SK-N-SH (cell line): ENCODE data around the gene GHRHR. TPM values are rescaled to one million over a fixed set of nuclear protein-coding genes. Genes with fewer than 3 reads are reported as not detected.
A peak's percentile ranks its signal among the peaks of the same experiment; 100 is the strongest.

Experiments
- CTCF ChIA-PET: fragments of 300-600, 350-600 bp; formaldehyde crosslinking; extraction: SDS; loops from one replicate; lab custom pipeline; 2021; lab: Yijun Ruan, JAX
- POLR2A ChIA-PET: fragments of 350-600 bp; sonication (Branson Sonifier 250); formaldehyde crosslinking; extraction: SDS; loops from one replicate; lab custom pipeline; 2020; ENCODE audit warnings: antibody characterized with exemption, inconsistent platforms; lab: Yijun Ruan, JAX
- DNase-seq: peaks from one replicate; pipeline ENCODE4 v3.0.0; 2012
- H2AFZ ChIP-seq: fragments of 200-600 bp; sonication (generic); 2 replicates; pipeline ENCODE4 v1.8.1; 2016; ENCODE audit warnings: antibody characterized with exemption, mild to moderate bottlenecking, low read depth
- H3F3A ChIP-seq: fragments of 200-600 bp; sonication (generic); replicated peaks from 2 replicates; pipeline ENCODE3; 2016; ENCODE audit warnings: antibody characterized with exemption, mild to moderate bottlenecking; ENCODE audit not compliant: insufficient read depth
- H3K27ac ChIP-seq, 2 experiments: fragments of 200-500 bp in 1 of 2; fragments of 200-600 bp in 1 of 2; sonication (Bioruptor generic) in 1 of 2; sonication (generic), shearing (Covaris generic) in 1 of 2; 2 replicates each; pipeline versions ENCODE4 v1.5.1 to v1.6.1; 2014 to 2016; ENCODE audit warnings: low read depth in 2 of 2, inconsistent platforms in 1 of 2, low read length in 1 of 2, mild to moderate bottlenecking in 1 of 2, mixed read lengths in 1 of 2
- H3K27me3 ChIP-seq: fragments of 200-600 bp; sonication (generic), shearing (Covaris generic); 2 replicates; pipeline ENCODE4 v1.6.1; 2016; ENCODE audit warnings: mixed run types; ENCODE audit not compliant: insufficient read depth
- H3K36me3 ChIP-seq, 2 experiments: fragments of 200-500 bp in 1 of 2; fragments of 200-600 bp in 1 of 2; sonication (Bioruptor generic) in 1 of 2; sonication (generic) in 1 of 2; replicated peaks in 1 of 2; 2 replicates each; pipeline versions ENCODE3 to v1.5.1; 2014 to 2016; ENCODE audit warnings: low read length in 1 of 2, mild to moderate bottlenecking in 1 of 2; ENCODE audit not compliant: insufficient read depth in 2 of 2, control insufficient read depth in 1 of 2
- H3K4me1 ChIP-seq, 2 experiments: fragments of 200-500 bp in 1 of 2; fragments of 200-600 bp in 1 of 2; sonication (Bioruptor generic) in 1 of 2; sonication (generic), shearing (Covaris generic) in 1 of 2; 2 replicates each; pipeline versions ENCODE4 v1.5.1 to v1.6.1; 2014 to 2016; ENCODE audit warnings: low read depth in 1 of 2, low read length in 1 of 2, mixed run types in 1 of 2; ENCODE audit not compliant: insufficient read depth in 2 of 2, control insufficient read depth in 1 of 2
- H3K4me2 ChIP-seq: fragments of 200-600 bp; sonication (generic), shearing (Covaris generic); 2 replicates; pipeline ENCODE4 v1.6.1; 2017; ENCODE audit warnings: mixed run types
- H3K4me3 ChIP-seq, 2 experiments: fragments of 200-500 bp in 1 of 2; fragments of 200-600 bp in 1 of 2; sonication (Bioruptor generic) in 1 of 2; sonication (generic), shearing (Covaris generic) in 1 of 2; 2 replicates each; pipeline versions ENCODE4 v1.5.1 to v1.8.1; 2014 to 2016; ENCODE audit warnings: low read depth in 2 of 2, inconsistent platforms in 1 of 2, low read length in 1 of 2, mild to moderate bottlenecking in 1 of 2, mixed read lengths in 1 of 2, moderate library complexity in 1 of 2
- H3K79me2 ChIP-seq: fragments of 200-600 bp; sonication (generic); 2 replicates; pipeline ENCODE4 v1.8.1; 2017; ENCODE audit warnings: mild to moderate bottlenecking; ENCODE audit not compliant: insufficient read depth
- H3K9ac ChIP-seq: fragments of 200-600 bp; sonication (generic); 2 replicates; pipeline ENCODE4 v1.6.1; 2017; ENCODE audit warnings: mixed run types
- H3K9me2 ChIP-seq: fragments of 200-600 bp; sonication (generic); 2 replicates; pipeline ENCODE4 v1.6.1; 2017; ENCODE audit warnings: mixed run types
- H3K9me3 ChIP-seq: fragments of 200-600 bp; sonication (generic); 2 replicates; pipeline ENCODE4 v1.6.1; 2017; ENCODE audit warnings: mixed run types, mild to moderate bottlenecking, moderate library complexity
- H4K20me1 ChIP-seq: fragments of 200-600 bp; sonication (generic); 2 replicates; pipeline ENCODE4 v1.6.1; 2017; ENCODE audit warnings: mild to moderate bottlenecking, mixed run types; ENCODE audit not compliant: insufficient read depth
- EP300 ChIP-seq, 2 experiments: IDR thresholded peaks; 2 replicates each; pipeline versions ENCODE4 v1.4.0 to v1.6.1; 2012; ENCODE audit warnings: borderline replicate concordance in 1 of 2, low read depth in 1 of 2, low read length in 1 of 2
- FOSL2 ChIP-seq: IDR thresholded peaks from 2 replicates; pipeline ENCODE4 v1.4.0; 2012; ENCODE audit warnings: low read depth, mild to moderate bottlenecking, moderate library complexity, borderline replicate concordance
- GATA2 ChIP-seq: sonication (generic); formaldehyde crosslinking; IDR thresholded peaks from 2 replicates; pipeline ENCODE4 v1.5.0; 2020; ENCODE audit warnings: mild to moderate bottlenecking, missing genetic modification reagents
- IRF3 ChIP-seq: fragments of 150-350 bp; IDR thresholded peaks from 2 replicates; pipeline ENCODE4 v1.6.1; 2016; ENCODE audit warnings: mild to moderate bottlenecking, low read depth, low read length
- NRF1 ChIP-seq: IDR thresholded peaks from 2 replicates; pipeline ENCODE4 v1.6.1; 2012; ENCODE audit warnings: low read depth, mild to moderate bottlenecking, low read length
- POLR2AphosphoS5 ChIP-seq: IDR thresholded peaks from 2 replicates; pipeline ENCODE4 v1.6.1; 2012; ENCODE audit warnings: low read depth, low read length
- RAD21 ChIP-seq: IDR thresholded peaks from 2 replicates; pipeline ENCODE4 v1.6.1; 2012; ENCODE audit warnings: mild to moderate bottlenecking, low read length
- RXRA ChIP-seq: IDR thresholded peaks from 2 replicates; pipeline ENCODE4 v1.4.0; 2012; ENCODE audit warnings: low read depth, mild to moderate bottlenecking, borderline replicate concordance
- SIN3A ChIP-seq: IDR thresholded peaks from 2 replicates; pipeline ENCODE4 v1.6.1; 2012; ENCODE audit warnings: low read depth, mild to moderate bottlenecking, low read length, moderate library complexity, borderline replicate concordance
- TCF12 ChIP-seq: IDR thresholded peaks from 2 replicates; pipeline ENCODE4 v1.4.0; 2012
- TEAD4 ChIP-seq: IDR thresholded peaks from 2 replicates; pipeline ENCODE4 v1.4.0; 2012; ENCODE audit warnings: mild to moderate bottlenecking, borderline replicate concordance; ENCODE audit not compliant: insufficient read depth
- USF2 ChIP-seq: fragments of 150-350 bp; IDR thresholded peaks from 2 replicates; pipeline ENCODE4 v1.6.1; 2017; ENCODE audit warnings: antibody characterized with exemption, low read length, low read depth, borderline replicate concordance
- ZBTB33 ChIP-seq: IDR thresholded peaks from 2 replicates; pipeline ENCODE4 v1.4.0; 2012; ENCODE audit warnings: low read depth, borderline replicate concordance
- WGBS: methylation state at CpG from one replicate; pipeline ENCODE4 v1.1.6; 2017; ENCODE audit warnings: low lambda C conversion rate; 5-methylcytosine and 5-hydroxymethylcytosine counted together
- polyA plus RNA-seq, 3 experiments: library from polyadenylated mRNA; depleted of rRNA; stranded (reverse); fragments of >200 nt; gene quantifications; 2 replicates each; pipeline ENCODE4 v1.2.3, GENCODE V29; 2012

GHRHR gene
- polyA plus RNA-seq, 1 of the 3 experiments (the other 2 are of a cell fraction), result not detected

GRCh38 chr7:31027161-31027965 is 63.6 kb downstream of the GHRHR start:
- Histone ChIP-seq H3K9me3 (no peaks in the 10 kb centered on the region), H3K27ac (no peak overlapping the region), H3K4me2 (peak overlapping the region; percentile 35; the same call in 1 of the 2 replicates), H3K79me2 (no peaks in the 10 kb centered on the region), H3K4me1 (peaks cover 0 to 23% of the 10 kb centered on the region in 2 experiments; a peak in 2 of 4 replicates), H3K9ac (no peak overlapping the region), H3K9me2 (no peaks in the 10 kb centered on the region), H3K27me3 (peaks cover 17% of the 10 kb centered on the region), H3F3A (no peaks in the 10 kb centered on the region), H3K36me3 (no peaks in the 10 kb centered on the region), H4K20me1 (no peaks in the 10 kb centered on the region), H2AFZ (no peak overlapping the region), H3K4me3 (no peak overlapping the region)
- peak; percentile 79 for DNase-seq
- WGBS, result 34% methylated on average over 19 of the region's 20 CpGs
- POLR2A ChIA-PET, result no interaction called here
- CTCF ChIA-PET, result interaction anchor here (1.0 to 7.6 kb wide), 11 partner anchors 11 to 107 kb away, joined by 3 to 50 read pairs (median 6); partner anchors contain the start of gene ADCYAP1R1
- TF ChIP-seq SIN3A (no peak), RXRA (no peak), GATA2 (CRISPR knock-in tag) (no peak), EP300 (IDR thresholded peaks at IDR 0.05; ENCODE audit: borderline replicate concordance in 1 of 2, low read depth in 1 of 2, low read length in 1 of 2) (no peak), TCF12 (no peak), IRF3 (no peak), ZBTB33 (no peak), NRF1 (no peak), RAD21 (no peak), USF2 (no peak), POLR2AphosphoS5 (no peak), FOSL2 (no peak), TEAD4 (no peak)
